GM18868 (cell line): Measurements from ENCODE around the gene CES3.

Experiments
- ATAC-seq: cut with Tn5 transposase; IDR thresholded peaks from one replicate; pipeline ENCODE4 v1.9.1; 2021; ENCODE audit warnings: mild to moderate bottlenecking, moderate library complexity; ENCODE audit not compliant: unreplicated experiment

CES3 gene

GRCh38 chr16:67000384-67001351 is 39.6 kb downstream of the CES3 start:
- no peak for ATAC-seq

- ATAC-seq = no peak
These were observed 40.7 kb downstream of the CES3 start for GRCh38 chr16:67001726-67002125.

GRCh38 chr16:67006930-67007658 is 46.0 kb downstream of the CES3 start:
- ATAC-seq = no peak

- ATAC-seq = no peak
These were observed 48.1 kb downstream of the CES3 start for GRCh38 chr16:67009158-67009557.

- ATAC-seq = no peak
These were observed 50.2 kb downstream of the CES3 start for GRCh38 chr16:67011274-67011673.

- ATAC-seq = no peak
These were observed 52.3 kb downstream of the CES3 start for GRCh38 chr16:67013233-67013822.

- no peak for ATAC-seq
These were observed 53.0 kb downstream of the CES3 start for GRCh38 chr16:67013823-67014633.

GRCh38 chr16:67014634-67015312 is 53.7 kb downstream of the CES3 start:
- ATAC-seq = no peak

- ATAC-seq = no peak
These were observed 54.3 kb downstream of the CES3 start for GRCh38 chr16:67015313-67015731.

- ATAC-seq = no peak
These were observed 55.1 kb downstream of the CES3 start for GRCh38 chr16:67016143-67016542.

- ATAC-seq = no peak
These were observed 55.8 kb downstream of the CES3 start for GRCh38 chr16:67016681-67017420.

- ATAC-seq = no peak
These were observed 56.3 kb downstream of the CES3 start for GRCh38 chr16:67017421-67017750.

- peak; percentile 92 for ATAC-seq
These were observed 56.9 kb downstream of the CES3 start for GRCh38 chr16:67017810-67018488.

- no peak for ATAC-seq
These were observed 58.1 kb downstream of the CES3 start for GRCh38 chr16:67019171-67019570.

GRCh38 chr16:67021321-67021720 is 60.3 kb downstream of the CES3 start:
- no peak for ATAC-seq

GRCh38 chr16:67022531-67023214 is 61.6 kb downstream of the CES3 start:
- no peak for ATAC-seq

GRCh38 chr16:67023689-67024088 is 62.6 kb downstream of the CES3 start:
- no peak for ATAC-seq
